Stimulated activated CD4-positive, alpha-beta T cell treated with anti-CD3 and anti-CD28 coated beads, Interleukin-1b, Interleukin-23, amount 100 ng/mL, for 48 hours (primary cell): ENCODE data around the gene LRIF1.
A peak's percentile ranks its signal among the peaks of the same experiment; 100 is the strongest.
"Not testable (repeated sequence)": the region's sequence is repeated elsewhere in the genome, so short reads cannot be mapped to it uniquely, and the experiment has no call there.

Source experiments
- DNase-seq: peaks from one replicate; pipeline ENCODE4 v3.0.0-alpha.2; 2020

The LRIF1 gene

GRCh38 chr1:110948038-110948810 lies 15.5 kb downstream of the LRIF1 start:
- DNase-seq, result no peak

GRCh38 chr1:110945626-110946025 lies 18.1 kb downstream of the LRIF1 start:
- DNase-seq, result no peak

GRCh38 chr1:110944806-110945205 lies 18.9 kb downstream of the LRIF1 start:
- DNase-seq, result no peak

GRCh38 chr1:110936567-110936966 lies 27.2 kb downstream of the LRIF1 start:
- DNase-seq, result no peak

- not testable (repeated sequence) for DNase-seq
These were observed 32.6 kb downstream of the LRIF1 start for GRCh38 chr1:110931097-110931496.

- DNase-seq, result no peak
These were observed 34.8 kb downstream of the LRIF1 start for GRCh38 chr1:110928904-110929303.

- DNase-seq, result no peak
These were observed 35.5 kb downstream of the LRIF1 start for GRCh38 chr1:110928191-110928590.

GRCh38 chr1:110927484-110928075 lies 36.1 kb downstream of the LRIF1 start:
- DNase-seq, result no peak

- no peak for DNase-seq
These were observed 41.8 kb downstream of the LRIF1 start for GRCh38 chr1:110921953-110922352.

GRCh38 chr1:110918016-110918415 lies 45.7 kb downstream of the LRIF1 start:
- DNase-seq, result no peak

GRCh38 chr1:110916669-110917306 lies 46.9 kb downstream of the LRIF1 start:
- peak; percentile 34 for DNase-seq

- no peak for DNase-seq
These were observed 47.5 kb downstream of the LRIF1 start for GRCh38 chr1:110916274-110916668.

GRCh38 chr1:110915804-110916203 lies 47.9 kb downstream of the LRIF1 start:
- no peak for DNase-seq

- no peak for DNase-seq
These were observed 49.0 kb downstream of the LRIF1 start for GRCh38 chr1:110914676-110915075.

- no peak for DNase-seq
These were observed 50.9 kb downstream of the LRIF1 start for GRCh38 chr1:110912784-110913183.

GRCh38 chr1:110903853-110904500 lies 59.7 kb downstream of the LRIF1 start:
- peak; percentile 12 for DNase-seq

- DNase-seq, result no peak
These were observed 60.8 kb downstream of the LRIF1 start for GRCh38 chr1:110902820-110903463.

- DNase-seq, result no peak
These were observed 64.3 kb downstream of the LRIF1 start for GRCh38 chr1:110899458-110899843.

- DNase-seq, result no peak
These were observed 64.8 kb downstream of the LRIF1 start for GRCh38 chr1:110898734-110899457.

GRCh38 chr1:110897681-110898080 lies 66.0 kb downstream of the LRIF1 start:
- DNase-seq, result no peak
